Peyer's patch (tissue), 4 donors: ENCODE data around the gene ITM2C.

Source experiments
- CTCF ChIP-seq, 6 experiments: fragments of 450-650 bp in 4 of 6; fragments of 200-600 bp in 2 of 6; sonication (generic) in 1 of 6; IDR thresholded peaks; one replicate each; pipeline ENCODE4 v1.5.1; 2017 to 2019; ENCODE audit warnings: antibody characterized with exemption in 6 of 6, mild to moderate bottlenecking in 3 of 6, moderate library complexity in 1 of 6
- POLR2A ChIP-seq, 2 donors: fragments of 450-650 bp; IDR thresholded peaks; one replicate each; pipeline ENCODE4 v1.5.1; 2017; ENCODE audit warnings: antibody characterized with exemption in 2 of 2, mild to moderate bottlenecking in 2 of 2, moderate library complexity in 2 of 2

- TF ChIP-seq CTCF (IDR thresholded peaks at IDR 0.05) = no peak
- no peak for TF ChIP-seq POLR2A (IDR thresholded peaks at IDR 0.05)
Observed at GRCh38 chr2:230881840-230882239, 17.1 kb downstream of the ITM2C start.
